MM.1S (cell line): ENCODE data around the gene CACNA1D.

Experiments
- CTCF ChIP-seq: fragments of 300-600 bp; sonication (generic); IDR thresholded peaks from 2 replicates; pipeline ENCODE4 v1.5.1; 2016; ENCODE audit warnings: antibody characterized with exemption, low read length, mixed read lengths
- EZH2 ChIP-seq: fragments of 300-600 bp; sonication (generic); optimal IDR thresholded peaks from 2 replicates; pipeline ENCODE3; 2017; ENCODE audit warnings: low read depth, mild to moderate bottlenecking, antibody characterized with exemption, low read length, mixed read lengths

- TF ChIP-seq CTCF (no peak), EZH2 (no peak)
Measured at GRCh38 chr3:53704363-53704725, 209.9 kb downstream of the CACNA1D start.
